ENCODE measurements around the gene TMEM175. TPM values are rescaled to one million over a fixed set of nuclear protein-coding genes. Genes with fewer than 3 reads are reported as not detected.

The TMEM175 gene
- total and polyA plus RNA-seq, 2 donors (not counting 1 experiment from before 2014, with no cell fraction given) = 44.4 to 432 TPM

DNA sequence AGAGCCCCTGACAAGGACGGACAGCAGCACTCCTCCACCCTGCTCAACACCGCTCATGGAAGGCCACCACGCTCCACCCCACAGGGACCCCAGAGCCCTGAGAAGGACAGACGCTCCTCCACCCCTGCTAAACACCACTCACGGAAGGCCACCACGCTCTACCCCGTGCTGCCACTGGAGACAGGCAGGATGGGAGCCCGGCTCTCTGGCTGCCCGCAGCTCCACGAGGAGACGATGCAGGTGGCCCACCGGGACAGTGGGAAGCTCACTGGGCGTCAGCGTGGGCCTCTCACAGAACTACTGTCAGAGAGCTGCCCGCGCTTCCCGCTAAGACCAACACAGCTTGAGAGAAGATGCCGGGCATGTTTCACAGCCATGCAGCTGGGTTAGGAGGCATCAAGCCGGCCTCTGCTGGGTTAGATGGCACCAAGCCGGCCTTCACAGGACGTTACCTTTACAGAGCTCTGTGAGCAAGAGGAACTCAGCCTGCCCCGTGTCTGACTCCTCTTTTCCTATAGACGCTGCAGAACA lies 21.0 kb upstream of the TMEM175 start:
- Mint-ChIP-seq H3K9me3 (ENCODE audit: insufficient read depth) (no peaks in the 10 kb centered on the region), H3K27me3 (no peaks in the 10 kb centered on the region), H3K27ac (no peak overlapping the region), H3K4me1 (peaks cover 17% of the 10 kb centered on the region), H3K4me3 (no peak overlapping the region)
- Histone ChIP-seq H4K20me1 (ENCODE audit: control insufficient read depth, insufficient read depth, low read length, poor library complexity, severe bottlenecking) (peaks cover 98% of the 10 kb centered on the region), H2AFZ (ENCODE audit: insufficient read depth, low read depth, low read length, poor library complexity, severe bottlenecking) (no peak overlapping the region), H3K9ac (ENCODE audit: low read length) (no peak overlapping the region), H3K9me3 (ENCODE audit: control extremely low read depth in 1 of 3, control insufficient read depth in 2 of 3, insufficient read depth in 1 of 3, low read length in 2 of 3) (no peaks in the 10 kb centered on the region), H3K36me3 (replicated peaks in 1 of 2; ENCODE audit: control extremely low read depth in 1 of 2, control insufficient read depth in 1 of 2, extremely low read depth in 1 of 2, insufficient read depth in 2 of 2, low read length in 1 of 2) (peaks cover 2 to 57% of the 10 kb centered on the region in 2 experiments), H3K4me1 (ENCODE audit: control insufficient read depth in 2 of 2, insufficient read depth in 2 of 2, low read length in 2 of 2) (peaks cover 18 to 19% of the 10 kb centered on the region in 2 donors), H3K4me2 (replicated peaks; ENCODE audit: low read depth, low read length, poor library complexity, severe bottlenecking) (no peak overlapping the region), H3K27ac (ENCODE audit: low read length in 2 of 2) (no peak overlapping the region), H3K4me3 (ENCODE audit: control extremely low read depth in 1 of 5, extremely low read depth in 1 of 5, insufficient read depth in 1 of 5, low read depth in 2 of 5, low read length in 4 of 5) (no peak overlapping the region), H3K27me3 (replicated peaks in 1 of 4; ENCODE audit: control extremely low read depth in 1 of 4, control insufficient read depth in 3 of 4, insufficient read depth in 4 of 4, low read length in 3 of 4) (no peaks in the 10 kb centered on the region), H3K79me2 (ENCODE audit: control insufficient read depth, insufficient read depth, low read length) (peaks cover 100% of the 10 kb centered on the region)
- DNase-seq (no peak), ATAC-seq (ENCODE audit: low read depth) (no peak)
- 98% methylated on average over 23 of the region's 23 CpGs for WGBS (ENCODE audit: insufficient coverage)
- CTCF ChIA-PET = interaction anchor here (0.9 kb wide), 1 partner anchor 21 kb away, joined by 3 read pairs; the partner anchor contains the start of genes GAK and TMEM175
- TF ChIP-seq, protein P1, sequence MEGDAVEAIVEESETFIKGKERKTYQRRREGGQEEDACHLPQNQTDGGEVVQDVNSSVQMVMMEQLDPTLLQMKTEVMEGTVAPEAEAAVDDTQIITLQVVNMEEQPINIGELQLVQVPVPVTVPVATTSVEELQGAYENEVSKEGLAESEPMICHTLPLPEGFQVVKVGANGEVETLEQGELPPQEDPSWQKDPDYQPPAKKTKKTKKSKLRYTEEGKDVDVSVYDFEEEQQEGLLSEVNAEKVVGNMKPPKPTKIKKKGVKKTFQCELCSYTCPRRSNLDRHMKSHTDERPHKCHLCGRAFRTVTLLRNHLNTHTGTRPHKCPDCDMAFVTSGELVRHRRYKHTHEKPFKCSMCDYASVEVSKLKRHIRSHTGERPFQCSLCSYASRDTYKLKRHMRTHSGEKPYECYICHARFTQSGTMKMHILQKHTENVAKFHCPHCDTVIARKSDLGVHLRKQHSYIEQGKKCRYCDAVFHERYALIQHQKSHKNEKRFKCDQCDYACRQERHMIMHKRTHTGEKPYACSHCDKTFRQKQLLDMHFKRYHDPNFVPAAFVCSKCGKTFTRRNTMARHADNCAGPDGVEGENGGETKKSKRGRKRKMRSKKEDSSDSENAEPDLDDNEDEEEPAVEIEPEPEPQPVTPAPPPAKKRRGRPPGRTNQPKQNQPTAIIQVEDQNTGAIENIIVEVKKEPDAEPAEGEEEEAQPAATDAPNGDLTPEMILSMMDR (IDR thresholded peaks at IDR 0.05) = no peak
- no peak for TF ChIP-seq EZH2 (IDR thresholded peaks at IDR 0.05; ENCODE audit: borderline replicate concordance, insufficient read depth, low read depth, low read length, poor library complexity, severe bottlenecking)
- intact Hi-C loops (cut with micrococcal nuclease) = no loop called here
- POLR2A ChIA-PET = no interaction called here

DNA sequence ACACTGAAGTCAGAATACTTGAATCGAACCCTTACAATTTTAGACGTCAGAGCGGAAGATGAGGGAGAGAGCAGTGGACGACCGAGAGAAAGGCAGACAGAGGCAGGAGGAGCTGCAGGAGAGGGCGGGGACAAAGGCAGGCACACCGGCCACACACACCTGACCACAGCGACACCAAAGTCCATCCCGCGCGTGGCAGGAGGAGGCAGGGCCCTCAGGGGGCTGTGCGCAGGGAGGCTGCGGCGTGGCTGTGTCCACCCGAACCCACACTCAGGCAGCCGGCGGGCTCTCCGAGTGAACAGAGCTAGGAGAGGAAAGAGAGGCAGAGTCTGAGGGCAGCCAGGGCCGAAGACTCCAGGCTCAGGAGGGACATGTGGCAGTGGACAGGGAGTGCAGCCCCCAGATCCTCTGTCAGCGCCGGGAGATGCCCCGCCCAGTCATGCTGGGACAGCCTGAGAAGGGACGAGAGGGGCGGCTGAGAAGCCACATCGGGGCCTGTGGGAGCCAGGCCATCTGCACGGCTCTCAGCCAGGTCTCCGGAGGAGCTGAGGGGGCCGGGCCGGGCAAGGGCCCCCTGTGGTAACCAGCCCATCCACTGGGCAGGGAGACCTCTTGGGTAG lies 20.3 kb upstream of the TMEM175 start:
- Histone ChIP-seq H3K4me3 (ENCODE audit: control extremely low read depth in 1 of 5, extremely low read depth in 1 of 5, insufficient read depth in 1 of 5, low read depth in 2 of 5, low read length in 4 of 5) (no peak overlapping the region), H3K4me2 (replicated peaks; ENCODE audit: low read depth, low read length, poor library complexity, severe bottlenecking) (no peak overlapping the region), H3K9me3 (ENCODE audit: control extremely low read depth in 1 of 3, control insufficient read depth in 2 of 3, insufficient read depth in 1 of 3, low read length in 2 of 3) (no peaks in the 10 kb centered on the region), H3K27me3 (replicated peaks in 1 of 4; ENCODE audit: control extremely low read depth in 1 of 4, control insufficient read depth in 3 of 4, insufficient read depth in 4 of 4, low read length in 3 of 4) (no peaks in the 10 kb centered on the region), H3K4me1 (ENCODE audit: control insufficient read depth in 2 of 2, insufficient read depth in 2 of 2, low read length in 2 of 2) (peaks cover 20 to 24% of the 10 kb centered on the region in 2 donors), H3K36me3 (replicated peaks in 1 of 2; ENCODE audit: control extremely low read depth in 1 of 2, control insufficient read depth in 1 of 2, extremely low read depth in 1 of 2, insufficient read depth in 2 of 2, low read length in 1 of 2) (peaks cover 2 to 51% of the 10 kb centered on the region in 2 experiments), H3K9ac (ENCODE audit: low read length) (no peak overlapping the region), H2AFZ (ENCODE audit: insufficient read depth, low read depth, low read length, poor library complexity, severe bottlenecking) (no peak overlapping the region), H4K20me1 (ENCODE audit: control insufficient read depth, insufficient read depth, low read length, poor library complexity, severe bottlenecking) (peaks cover 98% of the 10 kb centered on the region), H3K79me2 (ENCODE audit: control insufficient read depth, insufficient read depth, low read length) (peaks cover 100% of the 10 kb centered on the region), H3K27ac (ENCODE audit: low read length in 2 of 2) (no peak overlapping the region)
- intact Hi-C loops (cut with micrococcal nuclease) = no loop called here
- POLR2A ChIA-PET = no interaction called here
- H3K4me1 Mint-ChIP-seq = peaks cover 24% of the 10 kb centered on the region
- no peaks in the 10 kb centered on the region for H3K27me3 Mint-ChIP-seq
- TF ChIP-seq EZH2 (IDR thresholded peaks at IDR 0.05; ENCODE audit: borderline replicate concordance, insufficient read depth, low read depth, low read length, poor library complexity, severe bottlenecking) = no peak
- TF ChIP-seq, protein P1 (IDR thresholded peaks at IDR 0.05) = no peak
- ATAC-seq (ENCODE audit: low read depth) = no peak
- H3K27ac Mint-ChIP-seq = no peak overlapping the region
- 94% methylated on average over 28 of the region's 29 CpGs for WGBS (ENCODE audit: insufficient coverage)
- H3K4me3 Mint-ChIP-seq = no peak overlapping the region
- no peak for DNase-seq
- no peaks in the 10 kb centered on the region for H3K9me3 Mint-ChIP-seq (ENCODE audit: insufficient read depth)
- CTCF ChIA-PET = interaction anchor here (0.7 to 0.9 kb wide), 2 partner anchors 20 to 25 kb away, joined by 3 to 5 read pairs; partner anchors contain the start of genes GAK and TMEM175
